GM12878 (cell line): ENCODE results near the gene NCKAP5. TPM values are rescaled to one million over a fixed set of nuclear protein-coding genes. Genes with fewer than 3 reads are reported as not detected.
A peak's percentile ranks its signal among the peaks of the same experiment; 100 is the strongest.

Experiments
- ATAC-seq: fragments of 200-7000 bp; cut with Tn5 transposase; 3 replicates; pipeline ENCODE4 v1.9.1; 2020; ENCODE audit warnings: mild to moderate bottlenecking, moderate library complexity
- BruUV-seq: library from RNA; stranded (reverse); fragments of 400-500 nt; replicated peaks from 2 replicates; lab custom pipeline; 2021; lab: Mats Ljungman, UMichigan
- CTCF ChIA-PET: fragments of 300-600 bp; sonication (Branson Sonifier 250); formaldehyde crosslinking; extraction: SDS; loops from one replicate; lab custom pipeline; 2021; ENCODE audit warnings: inconsistent platforms; lab: Yijun Ruan, JAX
- POLR2A ChIA-PET: fragments of 350-600 bp; formaldehyde crosslinking; extraction: SDS; loops from one replicate; lab custom pipeline; 2021; ENCODE audit warnings: inconsistent platforms; lab: Charles Lee
- RAD21 ChIA-PET: fragments of 300-600 bp; sonication (Branson Sonifier 250); formaldehyde crosslinking; loops from one replicate; lab custom pipeline; 2023; ENCODE audit warnings: antibody characterized with exemption; ENCODE audit not compliant: unreplicated experiment; lab: Charles Lee
- SMC1A ChIA-PET: fragments of 300-600 bp; sonication (Branson Sonifier 250); formaldehyde crosslinking; loops from one replicate; lab custom pipeline; 2023; ENCODE audit not compliant: unreplicated experiment, uncharacterized antibody; lab: Charles Lee
- DNase-seq: peaks from one replicate; pipeline ENCODE4 v3.0.0-alpha.2; 2011; ENCODE audit warnings: low read depth, low spot score
- FAIRE-seq: peaks from 3 replicates; lab custom pipeline; 2011; peaks lifted over from hg19 to GRCh38; lab: Jason Lieb, UNC
- H2AFZ ChIP-seq: 2 replicates; pipeline ENCODE4 v1.6.0; 2011; ENCODE audit warnings: low read depth, low read length, control low read depth; ENCODE audit not compliant: control insufficient read depth
- H3K27ac ChIP-seq: 2 replicates; pipeline ENCODE4 v1.5.1; 2011; ENCODE audit warnings: control low read depth; ENCODE audit not compliant: control insufficient read depth, insufficient read depth
- H3K27me3 ChIP-seq, 2 experiments: replicated peaks in 1 of 2; 2 replicates each; pipeline versions ENCODE4 v1.6.0 to v1.6.1; 2011; ENCODE audit warnings: low read length in 1 of 2; ENCODE audit not compliant: control insufficient read depth in 2 of 2, insufficient read depth in 2 of 2
- H3K36me3 ChIP-seq, 2 experiments: 2 replicates each; pipeline ENCODE4 v1.5.1; 2011; ENCODE audit warnings: low read length in 1 of 2; ENCODE audit not compliant: control insufficient read depth in 2 of 2, insufficient read depth in 2 of 2
- H3K4me1 ChIP-seq: 2 replicates; pipeline ENCODE4 v1.6.1; 2011; ENCODE audit warnings: mild to moderate bottlenecking, low read length, moderate library complexity, mixed read lengths; ENCODE audit not compliant: control insufficient read depth, insufficient read depth
- H3K4me2 ChIP-seq: 2 replicates; pipeline ENCODE4 v1.6.0; 2011; ENCODE audit warnings: control low read depth; ENCODE audit not compliant: control insufficient read depth, insufficient read depth
- H3K4me3 ChIP-seq: fragments of 200-600 bp; sonication (generic); 2 replicates; pipeline ENCODE4 v1.5.1; 2016
- H3K79me2 ChIP-seq: 2 replicates; pipeline ENCODE4 v1.6.0; 2011; ENCODE audit warnings: low read length; ENCODE audit not compliant: control insufficient read depth, insufficient read depth
- H3K9ac ChIP-seq: 2 replicates; pipeline ENCODE4 v1.8.0; 2011; ENCODE audit warnings: low read length, control low read depth, mixed read lengths; ENCODE audit not compliant: control insufficient read depth, insufficient read depth
- H3K9me3 ChIP-seq: replicated peaks from 3 replicates; pipeline ENCODE4 v1.5.1; 2011; ENCODE audit warnings: mild to moderate bottlenecking, low read length; ENCODE audit not compliant: control insufficient read depth, insufficient read depth
- H4K20me1 ChIP-seq: 2 replicates; pipeline ENCODE4 v1.6.0; 2011; ENCODE audit not compliant: control insufficient read depth, insufficient read depth
- ATF7 ChIP-seq: fragments of 450-650 bp; IDR thresholded peaks from 2 replicates; pipeline ENCODE4 v1.6.1; 2016; ENCODE audit warnings: low read depth, mild to moderate bottlenecking
- BHLHE40 ChIP-seq, 2 experiments: fragments of 450-650 bp in 1 of 2; IDR thresholded peaks; 2 replicates each; pipeline ENCODE4 v1.6.1; 2011 to 2017; ENCODE audit warnings: low read depth in 2 of 2, borderline replicate concordance in 1 of 2, improper control_type of control experiment in 1 of 2, low read length in 1 of 2, mild to moderate bottlenecking in 1 of 2
- CHD1 ChIP-seq: IDR thresholded peaks from 2 replicates; pipeline ENCODE4 v1.6.1; 2012; ENCODE audit warnings: low read depth, low read length, improper control_type of control experiment
- MTA2 ChIP-seq: fragments of 450-650 bp; IDR thresholded peaks from 2 replicates; pipeline ENCODE4 v1.6.1; 2016; ENCODE audit warnings: low read depth, mild to moderate bottlenecking, moderate library complexity
- SMARCA5 ChIP-seq: fragments of 450-650 bp; IDR thresholded peaks from 2 replicates; pipeline ENCODE4 v1.6.1; 2017; ENCODE audit warnings: mild to moderate bottlenecking
- TARDBP ChIP-seq: IDR thresholded peaks from 2 replicates; pipeline ENCODE4 v1.6.1; 2016; ENCODE audit warnings: borderline replicate concordance
- ZNF24 ChIP-seq: fragments of 450-650 bp; IDR thresholded peaks from 2 replicates; pipeline ENCODE4 v1.6.1; 2017; ENCODE audit warnings: antibody characterized with exemption, mild to moderate bottlenecking
- in situ Hi-C: fragments of 300-500 bp; cut with MboI; formaldehyde crosslinking; loops from 9 replicates; pipeline ENCODE4 v1.14.3; 2018; ENCODE audit warnings: mixed read lengths
- intact Hi-C: fragments of 100-400 bp; cut with micrococcal nuclease; formaldehyde crosslinking; loops from one replicate; pipeline ENCODE4 v1.14.2; 2022; ENCODE audit not compliant: unreplicated experiment
- polyA plus RNA-seq, 11 experiments: library from polyadenylated mRNA; depleted of rRNA in 4 of 11; unstranded in 6 of 11; stranded (reverse) in 5 of 11; fragments of >200 nt; fragmentation: Nextera tagmentation in 4 of 11; fragmentation: Illumina TruSeq in 1 of 11; extraction: Ambion mirVana in 4 of 11; extraction: Trizol in 1 of 11; gene quantifications; 1 replicate in 1 of 11; 2 replicates in 10 of 11; pipeline versions ENCODE4 v1.2.1 to v1.2.3, GENCODE V29; 2011 to 2016; ENCODE audit warnings: inconsistent platforms in 2 of 11, missing spikeins in 2 of 11, low read depth in 1 of 11
- total RNA-seq, 4 experiments: library from RNA; depleted of rRNA in 3 of 4; stranded (reverse); fragments of >200 nt in 3 of 4; fragmentation: Illumina TruSeq in 1 of 4; extraction: Trizol in 1 of 4; gene quantifications; 2 replicates each; pipeline versions ENCODE4 v1.2.1 to v1.2.3, GENCODE V29; 2013 to 2021
- TF ChIP-seq, protein P1 (sequence below): fragments of 450-650 bp; IDR thresholded peaks from 2 replicates; pipeline ENCODE4 v1.6.1; 2016; ENCODE audit warnings: mild to moderate bottlenecking
- TF ChIP-seq, protein P2 (sequence below): fragments of 450-650 bp; IDR thresholded peaks from 2 replicates; pipeline ENCODE4 v1.6.1; 2018; ENCODE audit warnings: mild to moderate bottlenecking, low read depth, moderate library complexity; ENCODE audit not compliant: partially characterized antibody

NCKAP5 gene
- total and polyA plus RNA-seq, 10 of the 15 experiments (the other 5 are each of a cell fraction or from before 2014, with no cell fraction given) = 0.06 to 0.44 (median 0.16) TPM

DNA sequence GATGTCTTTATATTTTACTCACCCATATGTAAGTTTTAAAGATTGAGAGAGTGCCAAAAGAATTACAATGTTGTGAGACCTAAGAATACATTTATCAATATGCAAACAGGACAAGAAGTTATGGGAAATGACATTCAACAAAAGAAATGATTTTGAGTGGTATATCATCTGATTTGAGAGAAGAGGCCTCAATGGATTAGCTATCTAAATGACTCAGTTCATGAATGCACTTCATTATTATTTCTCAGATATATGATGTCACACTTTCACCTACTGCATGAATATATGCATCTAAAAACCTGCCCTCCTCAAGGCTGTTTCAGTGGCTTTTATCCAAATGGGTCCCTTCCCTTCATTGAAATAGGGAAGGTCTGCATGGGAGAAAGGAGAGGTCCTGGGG is 769.9 kb downstream of the NCKAP5 start:
- FAIRE-seq (no peak), ATAC-seq (peak; percentile 75), DNase-seq (no peak)
- Histone ChIP-seq H3K9ac (no peak overlapping the region), H3K79me2 (no peaks in the 10 kb centered on the region), H3K9me3 (no peaks in the 10 kb centered on the region), H3K27ac (no peak overlapping the region), H2AFZ (no peak overlapping the region), H4K20me1 (no peaks in the 10 kb centered on the region), H3K27me3 (no peaks in the 10 kb centered on the region), H3K36me3 (no peaks in the 10 kb centered on the region), H3K4me2 (no peak overlapping the region), H3K4me3 (no peak overlapping the region), H3K4me1 (no peaks in the 10 kb centered on the region)
- no TSS peak for BruUV-seq
- intact Hi-C loops = no loop called here
- in situ Hi-C loops = no loop called here
- ChIA-PET POLR2A (no interaction called here), RAD21 (no interaction called here), SMC1A (interaction anchor here (0.9 kb wide), 2 partner anchors 41 to 118 kb away, joined by 3 read pairs; no protein-coding TSS in a partner anchor), CTCF (interaction anchor here (1.5 kb wide), 1 partner anchor 8 kb away, joined by 3 read pairs; no protein-coding TSS in a partner anchor)
- TF ChIP-seq BHLHE40 (IDR thresholded peaks at IDR 0.05; ENCODE audit: borderline replicate concordance in 1 of 2, low read depth in 2 of 2, low read length in 1 of 2) = 0 out of 4 replicates have a peak, but pooled peaks of 1 of the 2 experiments have one; percentile 8
- no peak for TF ChIP-seq TARDBP
- TF ChIP-seq, protein P1, sequence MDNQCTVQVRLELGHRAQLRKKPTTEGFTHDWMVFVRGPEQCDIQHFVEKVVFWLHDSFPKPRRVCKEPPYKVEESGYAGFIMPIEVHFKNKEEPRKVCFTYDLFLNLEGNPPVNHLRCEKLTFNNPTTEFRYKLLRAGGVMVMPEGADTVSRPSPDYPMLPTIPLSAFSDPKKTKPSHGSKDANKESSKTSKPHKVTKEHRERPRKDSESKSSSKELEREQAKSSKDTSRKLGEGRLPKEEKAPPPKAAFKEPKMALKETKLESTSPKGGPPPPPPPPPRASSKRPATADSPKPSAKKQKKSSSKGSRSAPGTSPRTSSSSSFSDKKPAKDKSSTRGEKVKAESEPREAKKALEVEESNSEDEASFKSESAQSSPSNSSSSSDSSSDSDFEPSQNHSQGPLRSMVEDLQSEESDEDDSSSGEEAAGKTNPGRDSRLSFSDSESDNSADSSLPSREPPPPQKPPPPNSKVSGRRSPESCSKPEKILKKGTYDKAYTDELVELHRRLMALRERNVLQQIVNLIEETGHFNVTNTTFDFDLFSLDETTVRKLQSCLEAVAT = no peak
- TF ChIP-seq CHD1 = no peak
- peak; percentile 27; the same call in 1 of the 2 replicates for TF ChIP-seq MTA2
- 0 out of 2 replicates have a peak, but pooled peaks have one; percentile 30 for TF ChIP-seq ZNF24
- peak; percentile 72 for TF ChIP-seq ATF7
- TF ChIP-seq, protein P2, sequence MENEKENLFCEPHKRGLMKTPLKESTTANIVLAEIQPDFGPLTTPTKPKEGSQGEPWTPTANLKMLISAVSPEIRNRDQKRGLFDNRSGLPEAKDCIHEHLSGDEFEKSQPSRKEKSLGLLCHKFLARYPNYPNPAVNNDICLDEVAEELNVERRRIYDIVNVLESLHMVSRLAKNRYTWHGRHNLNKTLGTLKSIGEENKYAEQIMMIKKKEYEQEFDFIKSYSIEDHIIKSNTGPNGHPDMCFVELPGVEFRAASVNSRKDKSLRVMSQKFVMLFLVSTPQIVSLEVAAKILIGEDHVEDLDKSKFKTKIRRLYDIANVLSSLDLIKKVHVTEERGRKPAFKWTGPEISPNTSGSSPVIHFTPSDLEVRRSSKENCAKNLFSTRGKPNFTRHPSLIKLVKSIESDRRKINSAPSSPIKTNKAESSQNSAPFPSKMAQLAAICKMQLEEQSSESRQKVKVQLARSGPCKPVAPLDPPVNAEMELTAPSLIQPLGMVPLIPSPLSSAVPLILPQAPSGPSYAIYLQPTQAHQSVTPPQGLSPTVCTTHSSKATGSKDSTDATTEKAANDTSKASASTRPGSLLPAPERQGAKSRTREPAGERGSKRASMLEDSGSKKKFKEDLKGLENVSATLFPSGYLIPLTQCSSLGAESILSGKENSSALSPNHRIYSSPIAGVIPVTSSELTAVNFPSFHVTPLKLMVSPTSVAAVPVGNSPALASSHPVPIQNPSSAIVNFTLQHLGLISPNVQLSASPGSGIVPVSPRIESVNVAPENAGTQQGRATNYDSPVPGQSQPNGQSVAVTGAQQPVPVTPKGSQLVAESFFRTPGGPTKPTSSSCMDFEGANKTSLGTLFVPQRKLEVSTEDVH = no peak
- TF ChIP-seq SMARCA5 = no peak
